DOHH2 (cell line): Measurements from ENCODE around the gene WDR45.

Experiments
- H3F3A ChIP-seq: fragments of 200-600 bp; sonication (generic), shearing (Covaris generic); 2 replicates; pipeline ENCODE4 v1.6.0; 2016; ENCODE audit warnings: antibody characterized with exemption, mild to moderate bottlenecking; ENCODE audit not compliant: control insufficient read depth, insufficient read depth
- H3K27ac ChIP-seq: fragments of 200-600 bp; sonication (generic); 2 replicates; pipeline ENCODE4 v1.5.1; 2014; ENCODE audit warnings: low read depth, mild to moderate bottlenecking, low read length, moderate library complexity
- H3K27me3 ChIP-seq: fragments of 200-600 bp; sonication (generic); 2 replicates; pipeline ENCODE4 v1.6.1; 2014; ENCODE audit warnings: mild to moderate bottlenecking, low read length, mixed read lengths; ENCODE audit not compliant: control insufficient read depth
- H3K36me3 ChIP-seq: fragments of 200-600 bp; sonication (generic); 2 replicates; pipeline ENCODE4 v1.6.1; 2014; ENCODE audit warnings: mild to moderate bottlenecking, low read length, moderate library complexity, mixed read lengths; ENCODE audit not compliant: control insufficient read depth
- H3K4me1 ChIP-seq: fragments of 200-600 bp; sonication (generic); 2 replicates; pipeline ENCODE4 v1.6.1; 2014; ENCODE audit warnings: mild to moderate bottlenecking, low read length, mixed read lengths; ENCODE audit not compliant: control insufficient read depth
- H3K4me2 ChIP-seq: fragments of 200-600 bp; sonication (generic); 2 replicates; pipeline ENCODE4 v1.6.0; 2014; ENCODE audit warnings: mild to moderate bottlenecking, low read length, moderate library complexity
- H3K4me3 ChIP-seq: fragments of 200-600 bp; sonication (generic); 2 replicates; pipeline ENCODE4 v1.5.1; 2014; ENCODE audit warnings: mild to moderate bottlenecking, low read length, mixed read lengths
- H3K79me2 ChIP-seq: fragments of 200-600 bp; sonication (generic); 2 replicates; pipeline ENCODE4 v1.6.1; 2014; ENCODE audit warnings: mild to moderate bottlenecking, low read length, mixed read lengths; ENCODE audit not compliant: control insufficient read depth
- H3K9me2 ChIP-seq: fragments of 200-600 bp; sonication (generic); replicated peaks from 2 replicates; pipeline ENCODE4 v1.6.1; 2014; ENCODE audit warnings: mild to moderate bottlenecking, low read length, mixed read lengths; ENCODE audit not compliant: control insufficient read depth
- H3K9me3 ChIP-seq: fragments of 200-600 bp; sonication (generic); 2 replicates; pipeline ENCODE4 v1.6.1; 2014; ENCODE audit warnings: antibody characterized with exemption, low read length, mixed read lengths; ENCODE audit not compliant: control insufficient read depth, insufficient read depth
- H4K20me1 ChIP-seq: fragments of 200-600 bp; sonication (generic); 2 replicates; pipeline ENCODE4 v1.6.0; 2014; ENCODE audit warnings: low read depth, mild to moderate bottlenecking, antibody characterized with exemption, low read length, moderate library complexity; ENCODE audit not compliant: control insufficient read depth, insufficient read depth
- EZH2phosphoT487 ChIP-seq: fragments of 200-600 bp; sonication (generic); IDR thresholded peaks from 2 replicates; pipeline ENCODE4 v1.6.1; 2017; ENCODE audit warnings: borderline replicate concordance, mild to moderate bottlenecking, antibody characterized with exemption, low read length, moderate library complexity, mixed read lengths
- TF ChIP-seq, protein P1 (sequence below): fragments of 200-600 bp; sonication (generic); IDR thresholded peaks from one replicate; pipeline ENCODE4 v1.5.1; 2014; ENCODE audit warnings: antibody characterized with exemption, mild to moderate bottlenecking, low read depth, low read length; ENCODE audit not compliant: poor library complexity, severe bottlenecking

WDR45 gene

GRCh38 chrX:49120091-49120490 is 40.4 kb upstream of the WDR45 start:
- H3K4me3 ChIP-seq = no peak overlapping the region
- TF ChIP-seq EZH2phosphoT487 = no peak
- TF ChIP-seq, protein P1, sequence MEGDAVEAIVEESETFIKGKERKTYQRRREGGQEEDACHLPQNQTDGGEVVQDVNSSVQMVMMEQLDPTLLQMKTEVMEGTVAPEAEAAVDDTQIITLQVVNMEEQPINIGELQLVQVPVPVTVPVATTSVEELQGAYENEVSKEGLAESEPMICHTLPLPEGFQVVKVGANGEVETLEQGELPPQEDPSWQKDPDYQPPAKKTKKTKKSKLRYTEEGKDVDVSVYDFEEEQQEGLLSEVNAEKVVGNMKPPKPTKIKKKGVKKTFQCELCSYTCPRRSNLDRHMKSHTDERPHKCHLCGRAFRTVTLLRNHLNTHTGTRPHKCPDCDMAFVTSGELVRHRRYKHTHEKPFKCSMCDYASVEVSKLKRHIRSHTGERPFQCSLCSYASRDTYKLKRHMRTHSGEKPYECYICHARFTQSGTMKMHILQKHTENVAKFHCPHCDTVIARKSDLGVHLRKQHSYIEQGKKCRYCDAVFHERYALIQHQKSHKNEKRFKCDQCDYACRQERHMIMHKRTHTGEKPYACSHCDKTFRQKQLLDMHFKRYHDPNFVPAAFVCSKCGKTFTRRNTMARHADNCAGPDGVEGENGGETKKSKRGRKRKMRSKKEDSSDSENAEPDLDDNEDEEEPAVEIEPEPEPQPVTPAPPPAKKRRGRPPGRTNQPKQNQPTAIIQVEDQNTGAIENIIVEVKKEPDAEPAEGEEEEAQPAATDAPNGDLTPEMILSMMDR = no peak
- H3K36me3 ChIP-seq = peaks cover 23% of the 10 kb centered on the region

GRCh38 chrX:49117581-49117980 is 37.9 kb upstream of the WDR45 start:
- Histone ChIP-seq H4K20me1 (no peaks in the 10 kb centered on the region), H3K79me2 (peaks cover 12% of the 10 kb centered on the region), H3K9me3 (no peaks in the 10 kb centered on the region), H3K36me3 (peaks cover 30% of the 10 kb centered on the region), H3K4me3 (no peak overlapping the region), H3K4me2 (no peak overlapping the region), H3K27me3 (no peaks in the 10 kb centered on the region), H3K4me1 (peaks cover 3% of the 10 kb centered on the region; the same call in 1 of the 2 replicates), H3K9me2 (no peaks in the 10 kb centered on the region), H3K27ac (no peak overlapping the region), H3F3A (no peaks in the 10 kb centered on the region)
- no peak for TF ChIP-seq EZH2phosphoT487
- TF ChIP-seq, protein P1 = no peak

More at GRCh38 chrX:49120091-49120490, 40.4 kb upstream of the WDR45 start:
- Histone ChIP-seq H3K9me3 (no peaks in the 10 kb centered on the region), H3K27me3 (no peaks in the 10 kb centered on the region), H3K79me2 (peaks cover 21% of the 10 kb centered on the region), H3K4me2 (no peak overlapping the region), H3K4me1 (peaks cover 12% of the 10 kb centered on the region), H3K27ac (no peak overlapping the region), H4K20me1 (no peaks in the 10 kb centered on the region), H3K9me2 (no peaks in the 10 kb centered on the region), H3F3A (no peaks in the 10 kb centered on the region)

- Histone ChIP-seq H3K27ac (no peak overlapping the region), H4K20me1 (no peaks in the 10 kb centered on the region), H3K9me3 (no peaks in the 10 kb centered on the region), H3K79me2 (peaks cover 3% of the 10 kb centered on the region), H3K36me3 (peaks cover 29% of the 10 kb centered on the region), H3K27me3 (no peaks in the 10 kb centered on the region), H3K9me2 (no peaks in the 10 kb centered on the region), H3K4me3 (no peak overlapping the region), H3K4me1 (no peaks in the 10 kb centered on the region), H3K4me2 (no peak overlapping the region), H3F3A (no peaks in the 10 kb centered on the region)
- TF ChIP-seq EZH2phosphoT487 = no peak
- TF ChIP-seq, protein P1 = no peak
These were observed 37.0 kb upstream of the WDR45 start for GRCh38 chrX:49116716-49117115.
